ENCODE data around the gene LRGUK. TPM values are rescaled to one million over a fixed set of nuclear protein-coding genes. Genes with fewer than 3 reads are reported as not detected.

Gene LRGUK
- total RNA-seq, 1 donor = 0.72 TPM

DNA sequence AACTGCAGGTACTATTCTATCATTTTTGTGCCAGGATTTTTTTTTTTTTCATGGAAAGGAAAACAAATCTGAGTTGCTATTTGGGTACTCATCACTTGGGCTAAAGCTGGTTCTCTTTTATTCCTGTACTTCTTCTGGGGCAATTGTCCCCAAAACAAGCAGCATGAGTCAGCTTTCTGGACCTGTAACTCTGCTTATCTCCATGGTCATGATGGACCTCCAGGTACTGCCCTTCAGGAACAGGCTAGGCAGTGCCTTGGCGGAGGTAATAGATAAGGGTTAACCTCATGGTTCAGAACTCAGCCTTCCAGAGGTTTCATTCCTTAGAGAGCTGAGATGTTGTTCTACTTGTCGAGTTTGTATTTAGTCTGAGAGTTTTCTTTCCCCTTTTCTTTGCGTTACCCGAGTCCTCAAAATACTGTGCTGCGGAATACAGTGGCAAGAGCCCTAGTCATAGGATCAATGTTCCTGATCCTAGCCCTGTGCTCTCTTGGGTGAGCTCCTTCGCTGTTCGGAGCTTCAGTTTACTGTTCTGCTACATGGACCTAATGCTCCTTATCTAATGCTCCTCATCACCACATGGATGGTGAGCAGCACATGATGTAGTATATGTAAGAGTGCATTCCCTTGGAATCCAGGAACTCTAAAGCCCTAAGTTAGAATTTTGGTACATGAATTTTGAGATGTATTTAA lies 74.6 kb downstream of the LRGUK start:
- no peak overlapping the region for H3K4me3 ChIP-seq (ENCODE audit: insufficient read depth, low read length)
- TF ChIP-seq, protein P1, sequence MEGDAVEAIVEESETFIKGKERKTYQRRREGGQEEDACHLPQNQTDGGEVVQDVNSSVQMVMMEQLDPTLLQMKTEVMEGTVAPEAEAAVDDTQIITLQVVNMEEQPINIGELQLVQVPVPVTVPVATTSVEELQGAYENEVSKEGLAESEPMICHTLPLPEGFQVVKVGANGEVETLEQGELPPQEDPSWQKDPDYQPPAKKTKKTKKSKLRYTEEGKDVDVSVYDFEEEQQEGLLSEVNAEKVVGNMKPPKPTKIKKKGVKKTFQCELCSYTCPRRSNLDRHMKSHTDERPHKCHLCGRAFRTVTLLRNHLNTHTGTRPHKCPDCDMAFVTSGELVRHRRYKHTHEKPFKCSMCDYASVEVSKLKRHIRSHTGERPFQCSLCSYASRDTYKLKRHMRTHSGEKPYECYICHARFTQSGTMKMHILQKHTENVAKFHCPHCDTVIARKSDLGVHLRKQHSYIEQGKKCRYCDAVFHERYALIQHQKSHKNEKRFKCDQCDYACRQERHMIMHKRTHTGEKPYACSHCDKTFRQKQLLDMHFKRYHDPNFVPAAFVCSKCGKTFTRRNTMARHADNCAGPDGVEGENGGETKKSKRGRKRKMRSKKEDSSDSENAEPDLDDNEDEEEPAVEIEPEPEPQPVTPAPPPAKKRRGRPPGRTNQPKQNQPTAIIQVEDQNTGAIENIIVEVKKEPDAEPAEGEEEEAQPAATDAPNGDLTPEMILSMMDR (IDR thresholded peaks at IDR 0.05; ENCODE audit: extremely low read depth, low read depth, low read length) = no peak
- H3K4me2 ChIP-seq (ENCODE audit: insufficient read depth, low read length) = no peak overlapping the region
- H3K36me3 ChIP-seq (ENCODE audit: insufficient read depth, low read length) = no peaks in the 10 kb centered on the region
- H4K20me1 ChIP-seq (ENCODE audit: insufficient read depth, low read length) = no peaks in the 10 kb centered on the region
- H3K79me2 ChIP-seq (ENCODE audit: insufficient read depth, low read length) = no peaks in the 10 kb centered on the region
- peaks cover 5% of the 10 kb centered on the region for H3K27me3 ChIP-seq (ENCODE audit: insufficient read depth, low read length)
- no peaks in the 10 kb centered on the region for H3K9me3 ChIP-seq (ENCODE audit: low read depth, low read length)
- no peak for DNase-seq (ENCODE audit: insufficient read length, low spot score, missing footprints)
- H2AFZ ChIP-seq (ENCODE audit: low read length) = no peak overlapping the region
- no peak overlapping the region for H3K27ac ChIP-seq (ENCODE audit: low read depth, low read length)
- H3K4me1 ChIP-seq (ENCODE audit: insufficient read depth, low read length) = no peaks in the 10 kb centered on the region

DNA sequence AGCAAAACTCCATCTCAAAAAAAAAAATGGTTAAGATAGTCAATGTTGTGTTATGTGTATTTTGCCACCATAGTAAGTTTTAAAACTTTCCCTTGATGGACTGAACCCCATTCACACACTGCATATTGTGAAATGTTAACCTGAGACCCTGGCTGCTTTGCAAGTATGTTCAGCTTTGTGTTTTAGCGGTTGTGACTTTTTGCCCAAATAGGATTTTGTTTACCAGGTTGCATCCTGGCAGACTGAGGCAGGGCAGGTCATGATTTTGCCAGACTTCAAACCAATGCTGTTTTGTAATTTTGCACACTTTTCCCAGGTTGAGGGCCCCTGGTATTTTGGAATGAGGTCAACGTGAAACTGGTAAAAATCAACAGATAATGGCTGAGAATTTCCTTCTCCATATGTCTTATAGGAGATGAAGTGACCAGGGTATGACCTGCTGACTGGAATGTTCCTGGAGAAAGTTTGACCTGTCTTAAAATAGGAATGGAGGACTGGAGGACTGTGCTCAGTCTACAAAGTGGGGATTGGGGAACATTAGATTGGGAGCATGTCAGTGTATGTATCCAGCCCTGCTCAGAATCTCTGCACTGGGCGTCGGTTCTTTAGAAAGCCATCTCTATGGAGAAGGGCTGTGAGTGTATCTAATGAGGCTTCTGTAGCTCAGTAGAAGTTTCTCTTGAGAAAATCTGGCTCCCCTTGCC lies 76.2 kb downstream of the LRGUK start:
- Histone ChIP-seq H3K79me2 (ENCODE audit: insufficient read depth, low read length) (no peaks in the 10 kb centered on the region), H3K9me3 (ENCODE audit: low read depth, low read length) (no peaks in the 10 kb centered on the region), H3K4me1 (ENCODE audit: insufficient read depth, low read length) (no peaks in the 10 kb centered on the region), H3K27ac (ENCODE audit: low read depth, low read length) (no peak overlapping the region), H2AFZ (ENCODE audit: low read length) (no peak overlapping the region), H4K20me1 (ENCODE audit: insufficient read depth, low read length) (no peaks in the 10 kb centered on the region), H3K4me2 (ENCODE audit: insufficient read depth, low read length) (no peak overlapping the region), H3K36me3 (ENCODE audit: insufficient read depth, low read length) (no peaks in the 10 kb centered on the region), H3K27me3 (ENCODE audit: insufficient read depth, low read length) (peaks cover 8% of the 10 kb centered on the region), H3K4me3 (ENCODE audit: insufficient read depth, low read length) (no peak overlapping the region)
- peak; percentile 61 for DNase-seq (ENCODE audit: insufficient read length, low spot score, missing footprints)
- TF ChIP-seq, protein P1 (IDR thresholded peaks at IDR 0.05; ENCODE audit: extremely low read depth, low read depth, low read length) = no peak

DNA sequence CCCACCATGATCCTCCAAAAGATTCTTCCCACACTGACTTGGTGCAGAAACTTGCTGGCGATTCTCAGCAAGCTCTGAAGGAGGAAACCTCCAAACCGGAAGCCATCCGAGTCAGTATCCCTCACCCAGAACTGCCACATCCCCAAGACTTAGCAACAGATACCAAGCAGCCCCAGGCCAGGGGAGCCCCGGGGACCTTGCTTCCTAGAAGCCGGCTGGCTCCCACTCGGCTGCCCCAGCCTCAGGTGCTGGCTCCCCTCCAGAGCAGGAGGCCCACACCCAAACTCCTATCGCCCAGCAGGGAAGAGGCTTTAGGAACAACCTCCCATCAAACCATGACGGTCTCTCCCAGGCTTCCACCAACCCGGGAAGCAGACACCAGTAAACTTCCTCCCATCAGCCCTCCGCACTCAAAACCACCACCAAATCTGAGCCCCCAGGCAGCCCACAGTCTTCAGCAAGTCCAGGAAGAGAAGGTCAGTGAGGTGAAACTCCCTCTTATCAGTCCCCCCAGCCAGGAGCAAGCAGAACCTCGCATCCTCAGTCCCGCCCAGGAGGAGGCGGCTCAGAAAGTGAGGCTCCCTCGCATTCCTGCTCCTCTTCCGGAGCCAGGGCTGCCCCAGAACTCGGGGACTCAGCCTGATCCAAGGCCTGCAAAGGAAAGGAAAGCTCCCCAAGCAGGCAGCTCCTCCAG lies 82.3 kb downstream of the LRGUK start:
- no peaks in the 10 kb centered on the region for H4K20me1 ChIP-seq (ENCODE audit: insufficient read depth, low read length)
- H3K27me3 ChIP-seq (ENCODE audit: insufficient read depth, low read length) = peaks cover 11% of the 10 kb centered on the region
- no peak overlapping the region for H3K4me2 ChIP-seq (ENCODE audit: insufficient read depth, low read length)
- no peak overlapping the region for H3K27ac ChIP-seq (ENCODE audit: low read depth, low read length)
- no peaks in the 10 kb centered on the region for H3K79me2 ChIP-seq (ENCODE audit: insufficient read depth, low read length)
- H3K4me3 ChIP-seq (ENCODE audit: insufficient read depth, low read length) = no peak overlapping the region
- DNase-seq (ENCODE audit: insufficient read length, low spot score, missing footprints) = no peak
- no peak overlapping the region for H2AFZ ChIP-seq (ENCODE audit: low read length)
- H3K36me3 ChIP-seq (ENCODE audit: insufficient read depth, low read length) = no peaks in the 10 kb centered on the region
- H3K4me1 ChIP-seq (ENCODE audit: insufficient read depth, low read length) = no peaks in the 10 kb centered on the region
- TF ChIP-seq, protein P1 (IDR thresholded peaks at IDR 0.05; ENCODE audit: extremely low read depth, low read depth, low read length) = no peak
- no peaks in the 10 kb centered on the region for H3K9me3 ChIP-seq (ENCODE audit: low read depth, low read length)

DNA sequence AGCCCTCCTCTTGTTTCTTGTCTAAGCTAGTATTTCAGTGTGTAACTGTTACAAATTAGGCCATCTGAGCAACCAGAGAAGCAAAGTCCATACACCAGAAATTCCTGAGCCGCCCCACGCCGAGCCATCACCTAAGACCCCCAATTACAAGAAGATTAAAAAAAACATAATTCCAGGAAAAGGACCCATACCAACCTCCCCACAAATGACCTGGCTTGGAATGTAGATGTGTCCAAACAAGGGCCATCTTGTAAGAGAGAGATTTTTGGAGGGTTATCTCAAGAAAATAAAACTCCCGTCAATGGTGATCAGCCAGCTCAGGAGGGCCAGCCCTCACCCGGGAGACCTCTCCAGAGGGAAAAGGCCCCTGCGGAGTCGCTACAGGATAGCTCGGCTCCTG lies 83.1 kb downstream of the LRGUK start:
- H3K4me2 ChIP-seq (ENCODE audit: insufficient read depth, low read length) = no peak overlapping the region
- H3K36me3 ChIP-seq (ENCODE audit: insufficient read depth, low read length) = no peaks in the 10 kb centered on the region
- no peaks in the 10 kb centered on the region for H3K79me2 ChIP-seq (ENCODE audit: insufficient read depth, low read length)

More for the DNA sequence above, 83.1 kb downstream of the LRGUK start:
- H3K4me3 ChIP-seq (ENCODE audit: insufficient read depth, low read length) = no peak overlapping the region
- peaks cover 11% of the 10 kb centered on the region for H3K27me3 ChIP-seq (ENCODE audit: insufficient read depth, low read length)
- H4K20me1 ChIP-seq (ENCODE audit: insufficient read depth, low read length) = no peaks in the 10 kb centered on the region
- H2AFZ ChIP-seq (ENCODE audit: low read length) = no peak overlapping the region
- no peaks in the 10 kb centered on the region for H3K9me3 ChIP-seq (ENCODE audit: low read depth, low read length)
- TF ChIP-seq, protein P1 (IDR thresholded peaks at IDR 0.05; ENCODE audit: extremely low read depth, low read depth, low read length) = no peak
- no peak overlapping the region for H3K27ac ChIP-seq (ENCODE audit: low read depth, low read length)
- no peaks in the 10 kb centered on the region for H3K4me1 ChIP-seq (ENCODE audit: insufficient read depth, low read length)
- DNase-seq (ENCODE audit: insufficient read length, low spot score, missing footprints) = no peak
